GM23338 (cell line): ENCODE data around the gene P2RY8. TPM values are rescaled to one million over a fixed set of nuclear protein-coding genes. Genes with fewer than 3 reads are reported as not detected.

Experiments
- ATAC-seq: fragments of 200-7000 bp; cut with Tn5 transposase; 3 replicates; pipeline ENCODE4 v1.9.1; 2020
- DNase-seq: peaks from one replicate; pipeline ENCODE4 v3.0.0-alpha.2; 2015; ENCODE audit warnings: low spot score
- H2AFZ ChIP-seq: fragments of 200-600 bp; sonication (generic); 2 replicates; pipeline ENCODE4 v1.8.0; 2016; ENCODE audit warnings: antibody characterized with exemption, mild to moderate bottlenecking, moderate library complexity
- H3F3A ChIP-seq: fragments of 200-600 bp; sonication (generic); replicated peaks from 2 replicates; pipeline ENCODE4 v1.8.0; 2017; ENCODE audit warnings: antibody characterized with exemption, mixed run types, low read depth
- H3K27ac ChIP-seq: fragments of 200-600 bp; sonication (generic); 2 replicates; pipeline ENCODE4 v1.6.1; 2016; ENCODE audit warnings: low read depth
- H3K27me3 ChIP-seq: fragments of 200-600 bp; sonication (generic); 2 replicates; pipeline ENCODE4 v1.8.0; 2016; ENCODE audit warnings: mild to moderate bottlenecking, mixed run types, moderate library complexity; ENCODE audit not compliant: insufficient read depth
- H3K36me3 ChIP-seq: fragments of 200-600 bp; sonication (generic); 2 replicates; pipeline ENCODE4 v1.8.0; 2016; ENCODE audit warnings: mild to moderate bottlenecking; ENCODE audit not compliant: insufficient read depth
- H3K4me1 ChIP-seq: fragments of 200-600 bp; sonication (generic); 2 replicates; pipeline ENCODE4 v1.8.0; 2016; ENCODE audit warnings: mild to moderate bottlenecking, moderate library complexity; ENCODE audit not compliant: insufficient read depth
- H3K4me2 ChIP-seq: fragments of 200-600 bp; sonication (generic); 2 replicates; pipeline ENCODE4 v1.7.1; 2017; ENCODE audit warnings: mixed run types
- H3K4me3 ChIP-seq: fragments of 200-600 bp; sonication (generic); 2 replicates; pipeline ENCODE4 v1.6.1; 2016; ENCODE audit warnings: mixed run types
- H3K79me2 ChIP-seq: fragments of 200-600 bp; sonication (generic); replicated peaks from 2 replicates; pipeline ENCODE4 v1.8.0; 2017; ENCODE audit warnings: mild to moderate bottlenecking; ENCODE audit not compliant: insufficient read depth
- H3K9me2 ChIP-seq: fragments of 200-600 bp; sonication (generic); 2 replicates; pipeline ENCODE4 v1.8.0; 2017; ENCODE audit not compliant: insufficient read depth
- H4K20me1 ChIP-seq: fragments of 200-600 bp; sonication (generic); replicated peaks from 2 replicates; pipeline ENCODE4 v1.8.0; 2017; ENCODE audit warnings: mild to moderate bottlenecking; ENCODE audit not compliant: insufficient read depth
- H3K27ac Mint-ChIP-seq: 2 replicates; pipeline ENCODE4 v1.8.0; 2020; ENCODE audit warnings: inconsistent platforms, mild to moderate bottlenecking, moderate library complexity, mixed read lengths
- H3K27me3 Mint-ChIP-seq: 3 replicates; pipeline ENCODE4 v1.8.0; 2022; ENCODE audit warnings: low read depth, mild to moderate bottlenecking, moderate library complexity, mixed read lengths, inconsistent platforms; ENCODE audit not compliant: insufficient read depth, poor library complexity
- H3K36me3 Mint-ChIP-seq: 3 replicates; pipeline ENCODE4 v1.8.0; 2021; ENCODE audit warnings: low read depth, mild to moderate bottlenecking, inconsistent platforms, moderate library complexity, mixed read lengths
- H3K4me1 Mint-ChIP-seq: 3 replicates; pipeline ENCODE4 v1.8.0; 2020; ENCODE audit warnings: mild to moderate bottlenecking, inconsistent platforms, mixed read lengths
- H3K4me3 Mint-ChIP-seq: 3 replicates; pipeline ENCODE4 v1.8.0; 2021; ENCODE audit warnings: moderate library complexity, mild to moderate bottlenecking, inconsistent platforms, mixed read lengths
- H3K9me3 Mint-ChIP-seq: 3 replicates; pipeline ENCODE4 v1.8.0; 2020; ENCODE audit warnings: moderate library complexity, mild to moderate bottlenecking, inconsistent platforms, mixed read lengths
- CREB1 ChIP-seq: fragments of 250-450 bp; sonication (Bioruptor Pico); IDR thresholded peaks from 2 replicates; pipeline ENCODE4 v1.5.0; 2020; ENCODE audit warnings: low read depth, mild to moderate bottlenecking, moderate library complexity
- CTCF ChIP-seq, 2 experiments: fragments of 200-600 bp in 1 of 2; sonication (generic) in 1 of 2; conservative IDR thresholded peaks; 2 replicates each; pipeline versions ENCODE4 v1.5.1 to v1.6.1; 2016 to 2017; ENCODE audit warnings: antibody characterized with exemption in 2 of 2, low read depth in 2 of 2, mild to moderate bottlenecking in 2 of 2, moderate library complexity in 1 of 2
- NANOG ChIP-seq: IDR thresholded peaks from 2 replicates; pipeline ENCODE4 v1.6.1; 2016; ENCODE audit warnings: antibody characterized with exemption, borderline replicate concordance
- POLR2AphosphoS5 ChIP-seq: IDR thresholded peaks from 2 replicates; pipeline ENCODE4 v1.6.1; 2016; ENCODE audit warnings: antibody characterized with exemption, low read depth
- REST ChIP-seq: IDR thresholded peaks from one replicate; pipeline ENCODE4 v1.6.1; 2018; ENCODE audit warnings: antibody characterized with exemption; ENCODE audit not compliant: unreplicated experiment
- polyA plus RNA-seq: library from polyadenylated mRNA; unstranded; fragments of >200 nt; fragmentation: Nextera tagmentation; extraction: Ambion mirVana; gene quantifications from 2 replicates; pipeline ENCODE4 v1.2.1, GENCODE V29; 2016
- total RNA-seq: library from RNA; depleted of rRNA; stranded (reverse); fragments of >200 nt; shearing (Covaris generic); gene quantifications from 2 replicates; pipeline ENCODE4 v1.2.3, GENCODE V29; 2014
- TF ChIP-seq, protein P1 (sequence below): fragments of 250-450 bp; sonication (Bioruptor Pico); IDR thresholded peaks from 2 replicates; pipeline ENCODE4 v1.5.0; 2020; ENCODE audit warnings: mild to moderate bottlenecking, moderate library complexity

Gene P2RY8
- total and polyA plus RNA-seq, 2 experiments from 2014 or later = 0.24 TPM; not detected in 1

DNA sequence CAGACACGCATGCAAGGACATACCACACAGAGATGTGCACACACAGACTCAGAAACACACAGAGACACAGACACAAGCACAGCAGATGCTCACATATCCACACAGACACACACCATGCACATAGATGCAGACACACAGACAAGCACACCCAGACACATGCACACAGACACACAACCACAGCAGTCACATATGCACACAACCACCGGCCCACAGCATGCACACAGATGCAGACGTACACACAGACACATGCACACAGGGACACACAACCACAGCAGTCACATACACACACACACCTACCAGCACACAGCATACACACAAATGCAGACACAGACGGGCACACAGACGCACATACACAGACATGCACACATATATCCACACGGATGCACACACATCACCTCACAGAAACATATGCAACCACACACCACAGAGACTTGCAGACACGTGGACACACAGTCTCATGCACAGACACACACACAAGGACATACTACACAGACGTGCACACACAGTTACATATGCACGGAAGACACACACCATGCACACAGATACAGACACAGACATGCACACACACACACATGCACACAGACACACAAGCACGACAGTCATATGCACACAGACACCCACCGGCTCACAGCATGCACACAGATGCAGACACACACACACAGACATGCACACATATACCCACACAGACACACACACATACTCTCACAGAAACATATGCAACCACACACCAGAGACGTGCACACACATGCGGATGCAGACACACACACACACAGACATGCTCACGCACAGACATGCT is 119.8 kb downstream of the P2RY8 start:
- H3K27ac ChIP-seq = no peak overlapping the region
- H2AFZ ChIP-seq = no peak overlapping the region
- peak; percentile 16 for TF ChIP-seq POLR2AphosphoS5
- TF ChIP-seq NANOG = no peak
- Mint-ChIP-seq H3K27me3 (peaks cover 22% of the 10 kb centered on the region), H3K27ac (no peak overlapping the region), H3K4me1 (peaks cover 8% of the 10 kb centered on the region), H3K36me3 (peaks cover 55% of the 10 kb centered on the region), H3K9me3 (peaks cover 26% of the 10 kb centered on the region), H3K4me3 (no peak overlapping the region)
- no peak overlapping the region for H3K4me3 ChIP-seq
- no peak for ATAC-seq
- H3K4me1 ChIP-seq = no peaks in the 10 kb centered on the region
- no peak overlapping the region for H3K4me2 ChIP-seq
- peaks cover 10% of the 10 kb centered on the region for H3K36me3 ChIP-seq
- H3K79me2 ChIP-seq = no peaks in the 10 kb centered on the region
- no peaks in the 10 kb centered on the region for H3K27me3 ChIP-seq
- no peak for DNase-seq
- peaks cover 36% of the 10 kb centered on the region for H3F3A ChIP-seq
- H3K9me2 ChIP-seq = no peaks in the 10 kb centered on the region
- peaks cover 6% of the 10 kb centered on the region; the same call in 1 of the 2 replicates for H4K20me1 ChIP-seq

GRCh38 chrX:1416327-1416784 is 120.6 kb downstream of the P2RY8 start:
- no peaks in the 10 kb centered on the region for H3K9me2 ChIP-seq
- H4K20me1 ChIP-seq = peaks cover 6% of the 10 kb centered on the region; the same call in 1 of the 2 replicates
- Mint-ChIP-seq H3K27me3 (peaks cover 22% of the 10 kb centered on the region), H3K36me3 (peaks cover 54% of the 10 kb centered on the region), H3K4me3 (no peak overlapping the region), H3K27ac (no peak overlapping the region), H3K9me3 (peaks cover 18% of the 10 kb centered on the region), H3K4me1 (peaks cover 8% of the 10 kb centered on the region)
- H2AFZ ChIP-seq = no peak overlapping the region
- no peak overlapping the region for H3K4me2 ChIP-seq
- H3K27ac ChIP-seq = no peak overlapping the region
- no peaks in the 10 kb centered on the region for H3K27me3 ChIP-seq
- DNase-seq = no peak
- no peaks in the 10 kb centered on the region for H3K79me2 ChIP-seq
- no peak overlapping the region for H3K4me3 ChIP-seq
- ATAC-seq = no peak
- peaks cover 10% of the 10 kb centered on the region for H3K36me3 ChIP-seq
- no peaks in the 10 kb centered on the region for H3K4me1 ChIP-seq
- peaks cover 31% of the 10 kb centered on the region for H3F3A ChIP-seq
- TF ChIP-seq, protein P1, sequence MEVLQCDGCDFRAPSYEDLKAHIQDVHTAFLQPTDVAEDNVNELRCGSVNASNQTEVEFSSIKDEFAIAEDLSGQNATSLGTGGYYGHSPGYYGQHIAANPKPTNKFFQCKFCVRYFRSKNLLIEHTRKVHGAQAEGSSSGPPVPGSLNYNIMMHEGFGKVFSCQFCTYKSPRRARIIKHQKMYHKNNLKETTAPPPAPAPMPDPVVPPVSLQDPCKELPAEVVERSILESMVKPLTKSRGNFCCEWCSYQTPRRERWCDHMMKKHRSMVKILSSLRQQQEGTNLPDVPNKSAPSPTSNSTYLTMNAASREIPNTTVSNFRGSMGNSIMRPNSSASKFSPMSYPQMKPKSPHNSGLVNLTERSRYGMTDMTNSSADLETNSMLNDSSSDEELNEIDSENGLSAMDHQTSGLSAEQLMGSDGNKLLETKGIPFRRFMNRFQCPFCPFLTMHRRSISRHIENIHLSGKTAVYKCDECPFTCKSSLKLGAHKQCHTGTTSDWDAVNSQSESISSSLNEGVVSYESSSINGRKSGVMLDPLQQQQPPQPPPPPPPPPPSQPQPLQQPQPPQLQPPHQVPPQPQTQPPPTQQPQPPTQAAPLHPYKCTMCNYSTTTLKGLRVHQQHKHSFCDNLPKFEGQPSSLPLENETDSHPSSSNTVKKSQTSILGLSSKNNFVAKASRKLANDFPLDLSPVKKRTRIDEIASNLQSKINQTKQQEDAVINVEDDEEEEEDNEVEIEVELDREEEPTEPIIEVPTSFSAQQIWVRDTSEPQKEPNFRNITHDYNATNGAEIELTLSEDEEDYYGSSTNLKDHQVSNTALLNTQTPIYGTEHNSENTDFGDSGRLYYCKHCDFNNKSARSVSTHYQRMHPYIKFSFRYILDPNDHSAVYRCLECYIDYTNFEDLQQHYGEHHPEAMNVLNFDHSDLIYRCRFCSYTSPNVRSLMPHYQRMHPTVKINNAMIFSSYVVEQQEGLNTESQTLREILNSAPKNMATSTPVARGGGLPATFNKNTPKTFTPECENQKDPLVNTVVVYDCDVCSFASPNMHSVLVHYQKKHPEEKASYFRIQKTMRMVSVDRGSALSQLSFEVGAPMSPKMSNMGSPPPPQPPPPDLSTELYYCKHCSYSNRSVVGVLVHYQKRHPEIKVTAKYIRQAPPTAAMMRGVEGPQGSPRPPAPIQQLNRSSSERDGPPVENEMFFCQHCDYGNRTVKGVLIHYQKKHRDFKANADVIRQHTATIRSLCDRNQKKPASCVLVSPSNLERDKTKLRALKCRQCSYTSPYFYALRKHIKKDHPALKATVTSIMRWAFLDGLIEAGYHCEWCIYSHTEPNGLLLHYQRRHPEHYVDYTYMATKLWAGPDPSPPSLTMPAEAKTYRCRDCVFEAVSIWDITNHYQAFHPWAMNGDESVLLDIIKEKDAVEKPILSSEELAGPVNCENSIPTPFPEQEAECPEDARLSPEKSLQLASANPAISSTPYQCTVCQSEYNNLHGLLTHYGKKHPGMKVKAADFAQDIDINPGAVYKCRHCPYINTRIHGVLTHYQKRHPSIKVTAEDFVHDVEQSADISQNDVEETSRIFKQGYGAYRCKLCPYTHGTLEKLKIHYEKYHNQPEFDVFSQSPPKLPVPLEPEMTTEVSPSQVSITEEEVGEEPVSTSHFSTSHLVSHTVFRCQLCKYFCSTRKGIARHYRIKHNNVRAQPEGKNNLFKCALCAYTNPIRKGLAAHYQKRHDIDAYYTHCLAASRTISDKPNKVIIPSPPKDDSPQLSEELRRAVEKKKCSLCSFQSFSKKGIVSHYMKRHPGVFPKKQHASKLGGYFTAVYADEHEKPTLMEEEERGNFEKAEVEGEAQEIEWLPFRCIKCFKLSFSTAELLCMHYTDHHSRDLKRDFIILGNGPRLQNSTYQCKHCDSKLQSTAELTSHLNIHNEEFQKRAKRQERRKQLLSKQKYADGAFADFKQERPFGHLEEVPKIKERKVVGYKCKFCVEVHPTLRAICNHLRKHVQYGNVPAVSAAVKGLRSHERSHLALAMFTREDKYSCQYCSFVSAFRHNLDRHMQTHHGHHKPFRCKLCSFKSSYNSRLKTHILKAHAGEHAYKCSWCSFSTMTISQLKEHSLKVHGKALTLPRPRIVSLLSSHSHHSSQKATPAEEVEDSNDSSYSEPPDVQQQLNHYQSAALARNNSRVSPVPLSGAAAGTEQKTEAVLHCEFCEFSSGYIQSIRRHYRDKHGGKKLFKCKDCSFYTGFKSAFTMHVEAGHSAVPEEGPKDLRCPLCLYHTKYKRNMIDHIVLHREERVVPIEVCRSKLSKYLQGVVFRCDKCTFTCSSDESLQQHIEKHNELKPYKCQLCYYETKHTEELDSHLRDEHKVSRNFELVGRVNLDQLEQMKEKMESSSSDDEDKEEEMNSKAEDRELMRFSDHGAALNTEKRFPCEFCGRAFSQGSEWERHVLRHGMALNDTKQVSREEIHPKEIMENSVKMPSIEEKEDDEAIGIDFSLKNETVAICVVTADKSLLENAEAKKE (CRISPR knock-in tag) = no peak
- TF ChIP-seq NANOG = no peak
- no peak for TF ChIP-seq CREB1 (CRISPR knock-in tag)
- no peak for TF ChIP-seq REST
- no peak for TF ChIP-seq CTCF (conservative IDR thresholded peaks at IDR 0.05; ENCODE audit: low read depth in 2 of 2)
- peak; percentile 11 for TF ChIP-seq POLR2AphosphoS5
